Stomach (tissue), 9 donors: ENCODE results near the gene RNU6-9. TPM values are rescaled to one million over a fixed set of nuclear protein-coding genes. Genes with fewer than 3 reads are reported as not detected.
"Not testable (repeated sequence)": the region's sequence is repeated elsewhere in the genome, so short reads cannot be mapped to it uniquely, and the experiment has no call there.

Experiments
- DNase-seq, 2 donors: peaks; one replicate each; pipeline versions ENCODE4 v3.0.0 to v3.0.0-alpha.2; 2013 to 2019
- H3K27ac ChIP-seq, 5 donors: fragments of 200-600 bp in 4 of 5; sonication (generic) in 4 of 5; one replicate each; pipeline ENCODE4 v1.5.1; 2013 to 2019; ENCODE audit warnings: mild to moderate bottlenecking in 1 of 5, moderate library complexity in 1 of 5
- H3K27me3 ChIP-seq, 3 donors: fragments of 200-600 bp; sonication (generic); one replicate each; pipeline ENCODE4 v1.5.1; 2017 to 2019; ENCODE audit warnings: mixed run types in 1 of 3
- H3K36me3 ChIP-seq, 4 donors: fragments of 200-600 bp; sonication (generic); 1 replicate in 3 of 4; 2 replicates in 1 of 4; pipeline ENCODE4 v1.5.1; 2016 to 2019
- H3K4me1 ChIP-seq, 4 donors: fragments of 200-600 bp; sonication (generic); one replicate each; pipeline ENCODE4 v1.5.1; 2016 to 2019
- H3K4me3 ChIP-seq, 4 donors: fragments of 200-600 bp; sonication (generic) in 3 of 4; one replicate each; pipeline ENCODE4 v1.5.1; 2016 to 2019; ENCODE audit warnings: mild to moderate bottlenecking in 1 of 4
- H3K9me3 ChIP-seq, 4 donors: fragments of 200-600 bp; sonication (generic); one replicate each; pipeline ENCODE4 v1.5.1; 2016 to 2019
- EP300 ChIP-seq: sonication (generic); formaldehyde crosslinking; IDR thresholded peaks from one replicate; pipeline ENCODE4 v1.6.1; 2017; ENCODE audit warnings: antibody characterized with exemption
- POLR2A ChIP-seq, 4 donors: fragments of 450-650 bp; IDR thresholded peaks; one replicate each; pipeline ENCODE4 v1.6.1; 2016; ENCODE audit warnings: antibody characterized with exemption in 4 of 4, control low read depth in 2 of 4, mild to moderate bottlenecking in 1 of 4, moderate library complexity in 1 of 4
- POLR2AphosphoS5 ChIP-seq, 3 donors: sonication (generic); formaldehyde crosslinking; IDR thresholded peaks; one replicate each; pipeline ENCODE4 v1.6.1; 2016; ENCODE audit warnings: antibody characterized with exemption in 3 of 3
- WGBS, 5 donors: extraction: QIAGEN DNeasy Blood & Tissue Kit in 3 of 5; methylation state at CpG; one replicate each; pipeline versions ENCODE4 v1.1.5 to v1.1.7; 2013 to 2018; 5-methylcytosine and 5-hydroxymethylcytosine counted together
- intact Hi-C: fragments of 100-400 bp; cut with DNase I; formaldehyde crosslinking; loops from one replicate; pipeline ENCODE4 v1.15.1; 2023; ENCODE audit warnings: low total_unique reads
- polyA plus RNA-seq, 3 donors: library from polyadenylated mRNA; stranded (reverse); fragments of 200-250 nt; gene quantifications; one replicate each; pipeline ENCODE4 v1.2.3, GENCODE V29; 2013
- total RNA-seq, 5 donors: library from RNA; depleted of rRNA; stranded (reverse); fragments of >200 nt; gene quantifications; one replicate each; pipeline versions ENCODE4 v1.1.0 to v1.2.3, GENCODE V29; 2014 to 2016
- TF ChIP-seq, protein P1 (sequence below), 7 experiments: fragments of 450-650 bp in 4 of 7; fragments of 200-600 bp in 3 of 7; sonication (generic) in 3 of 7; IDR thresholded peaks; one replicate each; pipeline ENCODE4 v1.5.1; 2016 to 2019; ENCODE audit warnings: antibody characterized with exemption in 7 of 7, control low read depth in 2 of 7, mild to moderate bottlenecking in 1 of 7
- donor health status: healthy with polysubstance abuse.
- donor health status: Bipolar disorder and iron deficiency.
- donor health status: healthy.

RNU6-9 gene
- total and polyA plus RNA-seq, 8 donors = not detected

DNA sequence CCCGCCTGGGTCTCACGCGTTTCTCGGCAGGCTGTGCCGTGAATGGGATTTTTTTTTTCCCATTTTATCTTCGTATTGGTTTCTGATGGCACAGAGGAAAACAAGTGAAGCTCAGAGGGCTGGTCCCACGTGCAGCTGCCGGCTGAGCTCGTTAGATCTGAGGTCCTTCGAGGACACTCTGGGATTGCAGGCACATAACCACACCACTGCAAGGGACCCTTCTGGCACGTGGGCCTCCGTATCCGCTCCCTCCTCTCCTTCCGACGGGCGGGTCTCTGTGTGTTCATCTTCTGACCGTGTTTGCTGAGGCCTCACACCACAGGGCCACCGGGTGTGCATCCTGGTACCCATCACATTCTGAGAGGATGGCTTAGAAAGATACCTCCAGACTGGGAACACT lies 17.2 kb upstream of the RNU6-9 start:
- Histone ChIP-seq H3K27ac (no peak overlapping the region), H3K4me3 (no peak overlapping the region), H3K27me3 (no peaks in the 10 kb centered on the region), H3K4me1 (peaks cover 9 to 25% (median 14%) of the 10 kb centered on the region in 4 donors), H3K36me3 (peaks cover 22 to 84% (median 75%) of the 10 kb centered on the region in 4 donors), H3K9me3 (no peaks in the 10 kb centered on the region)
- TF ChIP-seq POLR2AphosphoS5 (IDR thresholded peaks at IDR 0.05) = no peak
- TF ChIP-seq, protein P1, sequence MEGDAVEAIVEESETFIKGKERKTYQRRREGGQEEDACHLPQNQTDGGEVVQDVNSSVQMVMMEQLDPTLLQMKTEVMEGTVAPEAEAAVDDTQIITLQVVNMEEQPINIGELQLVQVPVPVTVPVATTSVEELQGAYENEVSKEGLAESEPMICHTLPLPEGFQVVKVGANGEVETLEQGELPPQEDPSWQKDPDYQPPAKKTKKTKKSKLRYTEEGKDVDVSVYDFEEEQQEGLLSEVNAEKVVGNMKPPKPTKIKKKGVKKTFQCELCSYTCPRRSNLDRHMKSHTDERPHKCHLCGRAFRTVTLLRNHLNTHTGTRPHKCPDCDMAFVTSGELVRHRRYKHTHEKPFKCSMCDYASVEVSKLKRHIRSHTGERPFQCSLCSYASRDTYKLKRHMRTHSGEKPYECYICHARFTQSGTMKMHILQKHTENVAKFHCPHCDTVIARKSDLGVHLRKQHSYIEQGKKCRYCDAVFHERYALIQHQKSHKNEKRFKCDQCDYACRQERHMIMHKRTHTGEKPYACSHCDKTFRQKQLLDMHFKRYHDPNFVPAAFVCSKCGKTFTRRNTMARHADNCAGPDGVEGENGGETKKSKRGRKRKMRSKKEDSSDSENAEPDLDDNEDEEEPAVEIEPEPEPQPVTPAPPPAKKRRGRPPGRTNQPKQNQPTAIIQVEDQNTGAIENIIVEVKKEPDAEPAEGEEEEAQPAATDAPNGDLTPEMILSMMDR (IDR thresholded peaks at IDR 0.05) = no peak
- no peak for TF ChIP-seq POLR2A (IDR thresholded peaks at IDR 0.05)
- no peak for TF ChIP-seq EP300
- DNase-seq = no peak
- 72 to 82% (median 77%) methylated on average over 18 of the region's 18 CpGs for WGBS, 5 donors
- intact Hi-C loops = no loop called here

DNA sequence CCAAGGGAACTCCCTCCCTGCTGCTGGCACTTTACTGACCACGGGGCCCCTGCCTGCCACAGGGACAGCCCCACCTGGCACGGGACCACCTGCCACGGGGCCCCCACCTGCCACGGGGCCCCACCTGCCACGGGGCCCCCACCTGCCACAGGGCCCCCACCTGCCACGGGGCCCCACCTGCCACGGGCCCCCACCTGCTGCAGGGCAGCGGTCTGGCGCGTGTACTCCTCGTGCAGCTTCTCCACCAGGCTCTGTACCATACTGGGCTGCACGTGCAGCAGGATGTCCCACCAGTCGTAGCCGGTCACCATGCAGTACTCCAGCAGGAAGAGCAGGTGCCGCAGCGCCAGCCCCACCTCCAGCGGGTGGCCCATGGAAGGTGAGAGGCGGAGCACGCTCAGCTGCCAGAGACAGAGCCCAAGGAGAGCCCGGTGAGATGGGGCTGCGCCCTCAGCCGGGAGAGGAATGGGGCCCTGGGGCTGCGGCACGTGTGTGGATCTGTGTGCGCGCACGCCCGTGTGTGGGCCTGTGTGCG lies 16.4 kb upstream of the RNU6-9 start:
- Histone ChIP-seq H3K4me1 (peaks cover 8 to 20% (median 10%) of the 10 kb centered on the region in 4 donors), H3K27ac (no peak overlapping the region), H3K36me3 (peaks cover 28 to 86% (median 78%) of the 10 kb centered on the region in 4 donors), H3K27me3 (no peaks in the 10 kb centered on the region), H3K9me3 (no peaks in the 10 kb centered on the region), H3K4me3 (no peak overlapping the region)
- no peak for DNase-seq
- TF ChIP-seq POLR2AphosphoS5 (IDR thresholded peaks at IDR 0.05) (no peak), EP300 (no peak), POLR2A (IDR thresholded peaks at IDR 0.05) (no peak)
- TF ChIP-seq, protein P1 (IDR thresholded peaks at IDR 0.05) = no peak
- intact Hi-C loops = no loop called here
- 88 to 93% (median 91%) methylated on average over 18 to 29 of the region's 29 CpGs for WGBS, 5 donors

DNA sequence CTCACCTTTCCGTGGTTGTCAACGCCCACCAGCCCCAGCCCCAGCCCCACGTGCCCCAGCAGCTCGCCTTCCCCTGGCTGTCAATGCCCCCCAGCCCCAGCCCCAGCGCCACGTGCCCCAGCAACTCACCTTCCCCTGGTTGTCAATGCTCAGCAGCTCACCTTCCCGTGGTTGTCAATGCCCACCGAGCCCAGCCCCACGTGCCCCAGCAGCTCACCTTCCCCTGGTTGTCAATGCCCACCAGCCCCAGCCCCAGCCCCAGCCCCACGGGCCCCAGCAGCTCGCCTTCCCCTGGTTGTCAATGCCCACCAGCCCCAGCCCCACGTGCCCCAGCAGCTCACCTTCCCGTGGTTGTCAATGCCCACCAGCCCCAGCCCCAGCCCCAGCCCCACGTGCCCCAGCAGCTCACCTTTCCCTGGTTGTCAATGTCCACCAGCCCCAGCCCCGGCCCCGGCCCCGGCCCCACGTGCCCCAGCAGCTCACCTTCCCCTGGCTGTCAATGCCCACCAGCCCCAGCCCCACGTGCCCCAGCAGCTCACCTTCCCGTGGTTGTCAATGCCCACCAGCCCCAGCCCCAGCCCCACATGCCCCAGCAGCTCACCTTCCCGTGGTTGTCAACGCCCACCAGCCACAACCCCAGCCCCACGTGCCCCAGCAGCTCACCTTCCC lies 15.2 kb upstream of the RNU6-9 start:
- H3K4me3 ChIP-seq, H3K4me1 ChIP-seq, H3K27me3 ChIP-seq, H3K9me3 ChIP-seq, DNase-seq, intact Hi-C loops, H3K27ac ChIP-seq: not testable (repeated sequence)
- WGBS, 5 donors = 78 to 91% (median 89%) methylated on average over 5 to 23 of the region's 23 CpGs
- H3K36me3 ChIP-seq = peaks cover 41 to 93% (median 87%) of the 10 kb centered on the region in 4 donors

DNA sequence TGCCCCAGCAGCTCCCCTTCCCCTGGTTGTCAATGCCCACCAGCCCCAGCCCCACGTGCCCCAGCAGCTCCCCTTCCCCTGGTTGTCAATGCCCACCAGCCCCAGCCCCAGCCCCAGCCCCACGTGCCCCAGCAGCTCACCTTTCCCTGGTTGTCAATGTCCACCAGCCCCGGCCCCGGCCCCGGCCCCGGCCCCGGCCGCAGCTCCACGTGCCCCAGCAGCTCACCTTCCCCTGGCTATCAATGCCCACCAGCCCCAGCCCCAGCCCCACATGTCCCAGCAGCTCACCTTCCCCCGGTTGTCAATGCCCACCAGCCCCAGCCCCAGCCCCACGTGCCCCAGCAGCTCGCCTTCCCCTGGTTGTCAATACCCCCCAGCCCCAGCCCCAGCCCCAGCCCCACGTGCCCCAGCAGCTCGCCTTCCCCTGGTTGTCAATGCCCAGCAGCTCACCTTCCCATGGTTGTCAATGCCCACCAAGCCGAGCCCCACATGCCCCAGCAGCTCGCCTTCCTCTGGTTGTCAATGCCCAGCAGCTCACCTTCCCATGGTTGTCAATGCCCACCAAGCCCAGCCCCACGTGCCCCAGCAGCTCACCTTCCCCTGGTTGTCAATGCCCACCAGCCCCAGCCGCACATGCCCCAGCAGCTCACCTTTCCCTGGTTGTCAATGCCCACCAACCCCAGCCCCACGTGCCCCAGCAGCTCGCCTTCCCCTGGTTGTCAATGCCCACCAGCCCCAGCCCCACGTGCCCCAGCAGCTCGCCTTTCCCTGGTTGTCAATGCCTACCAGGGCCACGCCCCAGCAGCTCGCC lies 14.3 kb upstream of the RNU6-9 start:
- intact Hi-C loops, H3K4me1 ChIP-seq, H3K9me3 ChIP-seq, H3K4me3 ChIP-seq, H3K27me3 ChIP-seq, H3K27ac ChIP-seq, DNase-seq: not testable (repeated sequence)
- H3K36me3 ChIP-seq = peaks cover 45 to 94% (median 88%) of the 10 kb centered on the region in 4 donors
- WGBS, 5 donors = 84 to 93% (median 88%) methylated on average over 11 to 24 of the region's 24 CpGs

DNA sequence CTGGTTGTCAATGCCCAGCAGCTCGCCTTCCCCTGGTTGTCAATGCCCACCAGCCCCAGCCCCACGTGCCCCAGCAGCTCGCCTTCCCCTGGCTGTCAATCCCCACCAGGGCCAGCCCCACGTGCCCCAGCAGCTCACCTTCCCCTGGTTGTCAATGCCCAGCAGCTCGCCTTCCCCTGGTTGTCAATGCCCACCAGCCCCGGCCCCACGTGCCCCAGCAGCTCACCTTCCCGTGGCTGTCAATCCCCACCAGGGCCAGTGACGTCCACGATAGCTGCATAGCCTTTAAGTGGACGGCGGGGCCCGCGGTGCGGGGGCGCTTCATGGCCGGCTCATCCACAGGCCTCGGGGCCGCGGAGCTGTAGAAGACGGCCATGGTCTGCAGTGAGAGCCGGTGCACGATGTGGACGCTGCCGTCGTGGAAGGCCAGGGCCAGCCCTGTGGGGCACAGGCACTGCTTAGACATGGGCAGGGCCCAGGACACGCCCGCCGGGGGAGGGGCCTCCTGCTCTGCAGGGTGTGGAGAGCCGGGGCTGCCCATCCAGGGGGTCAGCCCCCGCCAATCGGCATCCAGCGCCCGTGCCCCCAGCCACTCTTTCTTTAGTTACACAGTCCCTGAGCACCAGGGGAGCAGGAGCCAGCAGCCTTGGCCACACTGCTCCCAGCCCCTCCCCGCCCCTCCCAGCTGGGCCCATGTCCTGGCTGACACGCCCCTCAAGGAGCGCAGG lies 13.4 kb upstream of the RNU6-9 start:
- WGBS, 5 donors = 74 to 87% (median 81%) methylated on average over 17 to 37 of the region's 37 CpGs
- TF ChIP-seq, protein P1 (IDR thresholded peaks at IDR 0.05) = no peak
- TF ChIP-seq EP300 (no peak), POLR2A (IDR thresholded peaks at IDR 0.05) (no peak), POLR2AphosphoS5 (IDR thresholded peaks at IDR 0.05) (no peak)

More for the DNA sequence above, 13.4 kb upstream of the RNU6-9 start:
- Histone ChIP-seq H3K4me3 (no peak overlapping the region), H3K4me1 (peaks cover 0 to 4% (median 0%) of the 10 kb centered on the region in 4 donors), H3K27ac (no peak overlapping the region), H3K9me3 (no peaks in the 10 kb centered on the region), H3K27me3 (no peaks in the 10 kb centered on the region), H3K36me3 (peaks cover 54 to 94% (median 88%) of the 10 kb centered on the region in 4 donors)
- intact Hi-C loops = no loop called here
- DNase-seq = no peak
